GM10248 (cell line): ENCODE data around the gene PLCG1.

Experiments used
- CTCF ChIA-PET: fragments of 300-600 bp; sonication (Branson Sonifier 250); formaldehyde crosslinking; extraction: SDS; loops from one replicate; lab custom pipeline; 2021; ENCODE audit warnings: antibody characterized with exemption; lab: Yijun Ruan, JAX
- POLR2A ChIA-PET: fragments of 350-650 bp; sonication (Branson Sonifier 250); formaldehyde crosslinking; extraction: SDS; loops from one replicate; lab custom pipeline; 2020; ENCODE audit warnings: antibody characterized with exemption; lab: Yijun Ruan, JAX
- DNase-seq: peaks from one replicate; pipeline ENCODE4 v3.0.0; 2012; ENCODE audit errors: extremely low spot score
- TF ChIP-seq, protein P1 (sequence below): IDR thresholded peaks from 2 replicates; pipeline ENCODE4 v1.5.1; 2012; ENCODE audit warnings: mild to moderate bottlenecking, low read depth; ENCODE audit errors: extremely low read depth, missing control alignments, control extremely low read depth

Gene PLCG1

GRCh38 chr20:41098703-41099250 lies 38.6 kb upstream of the PLCG1 start:
- no peak for DNase-seq
- TF ChIP-seq, protein P1, sequence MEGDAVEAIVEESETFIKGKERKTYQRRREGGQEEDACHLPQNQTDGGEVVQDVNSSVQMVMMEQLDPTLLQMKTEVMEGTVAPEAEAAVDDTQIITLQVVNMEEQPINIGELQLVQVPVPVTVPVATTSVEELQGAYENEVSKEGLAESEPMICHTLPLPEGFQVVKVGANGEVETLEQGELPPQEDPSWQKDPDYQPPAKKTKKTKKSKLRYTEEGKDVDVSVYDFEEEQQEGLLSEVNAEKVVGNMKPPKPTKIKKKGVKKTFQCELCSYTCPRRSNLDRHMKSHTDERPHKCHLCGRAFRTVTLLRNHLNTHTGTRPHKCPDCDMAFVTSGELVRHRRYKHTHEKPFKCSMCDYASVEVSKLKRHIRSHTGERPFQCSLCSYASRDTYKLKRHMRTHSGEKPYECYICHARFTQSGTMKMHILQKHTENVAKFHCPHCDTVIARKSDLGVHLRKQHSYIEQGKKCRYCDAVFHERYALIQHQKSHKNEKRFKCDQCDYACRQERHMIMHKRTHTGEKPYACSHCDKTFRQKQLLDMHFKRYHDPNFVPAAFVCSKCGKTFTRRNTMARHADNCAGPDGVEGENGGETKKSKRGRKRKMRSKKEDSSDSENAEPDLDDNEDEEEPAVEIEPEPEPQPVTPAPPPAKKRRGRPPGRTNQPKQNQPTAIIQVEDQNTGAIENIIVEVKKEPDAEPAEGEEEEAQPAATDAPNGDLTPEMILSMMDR = no peak
- POLR2A ChIA-PET = no interaction called here
- CTCF ChIA-PET = interaction anchor here (1.3 to 5.4 kb wide), 5 partner anchors 13 to 135 kb away, joined by 5 to 59 read pairs (median 11); no protein-coding TSS in a partner anchor

DNA sequence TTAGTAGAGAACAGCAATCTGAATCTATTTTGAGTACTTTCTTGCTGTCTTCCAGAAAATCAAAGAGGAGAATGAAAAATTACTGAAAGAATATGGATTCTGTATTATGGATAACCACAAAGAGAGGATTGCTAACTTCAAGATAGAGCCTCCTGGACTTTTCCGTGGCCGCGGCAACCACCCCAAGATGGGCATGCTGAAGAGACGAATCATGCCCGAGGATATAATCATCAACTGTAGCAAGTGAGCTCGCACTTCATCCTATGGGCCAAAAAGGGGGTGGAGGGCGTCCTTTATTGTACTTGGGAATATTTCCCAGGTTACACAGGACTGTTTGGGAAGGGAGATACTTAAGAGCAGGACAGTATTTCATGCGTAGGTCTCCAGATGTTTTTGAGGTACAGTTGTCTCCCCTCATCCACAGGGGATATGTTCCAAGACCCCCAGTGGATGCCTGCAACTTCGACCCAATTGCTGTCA lies 37.3 kb upstream of the PLCG1 start:
- DNase-seq = no peak
- ChIA-PET POLR2A (no interaction called here), CTCF (interaction anchor here (1.3 to 2.7 kb wide), 4 partner anchors 12 to 137 kb away, joined by 5 to 19 read pairs (median 8); no protein-coding TSS in a partner anchor)
- TF ChIP-seq, protein P1 = no peak

- TF ChIP-seq, protein P1 = no peak
- CTCF ChIA-PET = no interaction called here
- no peak for DNase-seq
- POLR2A ChIA-PET = no interaction called here
Measured at GRCh38 chr20:41101660-41102059, 35.7 kb upstream of the PLCG1 start.

GRCh38 chr20:41108531-41108930 lies 28.8 kb upstream of the PLCG1 start:
- ChIA-PET POLR2A (no interaction called here), CTCF (interaction anchor here (1.2 to 3.9 kb wide), 5 partner anchors 10 to 379 kb away, joined by 3 to 12 read pairs (median 4); no protein-coding TSS in a partner anchor)
- no peak for DNase-seq
- TF ChIP-seq, protein P1 = no peak

DNA sequence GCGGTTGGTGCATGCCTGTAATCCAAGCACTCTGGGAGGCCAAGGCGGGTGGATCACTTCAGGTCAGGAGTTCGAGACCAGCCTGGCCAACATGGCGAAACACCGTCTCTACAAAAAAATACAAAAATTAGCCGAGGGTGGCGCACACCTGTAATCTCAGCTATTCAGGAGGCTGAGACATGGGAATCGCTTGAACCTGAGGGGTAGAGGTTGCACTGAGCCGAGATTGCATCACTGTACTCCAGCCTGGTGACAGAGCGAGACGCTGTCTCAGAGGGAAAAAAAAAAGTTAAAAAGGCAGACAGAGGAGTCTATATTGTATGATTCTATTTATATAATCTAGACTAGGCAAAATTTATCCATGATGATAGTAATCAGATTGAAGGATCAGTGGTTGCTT lies 27.3 kb upstream of the PLCG1 start:
- POLR2A ChIA-PET = no interaction called here
- no peak for DNase-seq
- TF ChIP-seq, protein P1 = no peak

DNA sequence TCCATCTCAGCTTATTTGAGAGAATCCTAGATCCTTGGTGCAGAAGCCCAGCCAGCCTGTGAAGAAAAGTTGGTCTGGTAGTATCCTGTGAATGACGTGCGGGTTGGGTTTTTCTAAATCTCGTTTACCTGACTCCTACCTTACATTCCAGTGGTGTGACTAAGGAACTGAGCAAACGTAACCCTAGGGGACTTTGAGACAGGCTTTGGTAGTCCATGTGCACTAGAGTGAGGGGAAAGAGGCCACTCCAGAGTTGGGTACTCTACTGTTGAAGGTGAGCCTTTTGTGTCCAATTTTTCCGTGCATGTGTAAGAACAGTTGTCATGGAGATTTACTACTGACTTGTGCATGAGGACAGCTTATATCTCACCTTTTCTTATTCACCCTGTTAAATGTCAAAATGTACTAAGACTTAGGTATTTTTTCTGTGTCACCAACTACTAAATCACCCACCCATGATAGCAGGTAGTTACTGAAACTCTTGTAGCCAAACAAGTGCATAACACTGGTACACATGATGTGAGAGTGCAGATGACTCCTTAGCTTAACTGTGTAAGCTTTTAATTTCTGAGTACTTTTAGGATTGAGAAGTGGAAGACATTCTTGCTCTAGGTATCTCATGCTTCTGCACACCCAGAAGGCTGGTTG lies 26.3 kb upstream of the PLCG1 start:
- POLR2A ChIA-PET = no interaction called here
- DNase-seq = no peak
- CTCF ChIA-PET = interaction anchor here (0.8 to 3.9 kb wide), 8 partner anchors 10 to 148 kb away, joined by 3 to 12 read pairs (median 8); no protein-coding TSS in a partner anchor
- TF ChIP-seq, protein P1 = no peak

More for the DNA sequence above, 27.3 kb upstream of the PLCG1 start:
- CTCF ChIA-PET = interaction anchor here (0.8 to 3.9 kb wide), 5 partner anchors 9 to 142 kb away, joined by 3 to 12 read pairs (median 4); no protein-coding TSS in a partner anchor
